ENCODE results near the gene CDC14A. TPM values are rescaled to one million over a fixed set of nuclear protein-coding genes. Genes with fewer than 3 reads are reported as not detected.
"Not testable (repeated sequence)": the region's sequence is repeated elsewhere in the genome, so short reads cannot be mapped to it uniquely, and the experiment has no call there.

CDC14A gene
- total RNA-seq, 1 donor from 2014 or later: 12.8 TPM

- no peak for DNase-seq
Observed at GRCh38 chr1:100404821-100405220, 52.5 kb downstream of the CDC14A start.

- not testable (repeated sequence) for DNase-seq
Observed at GRCh38 chr1:100405902-100406301, 53.6 kb downstream of the CDC14A start.

GRCh38 chr1:100407390-100407789 is 55.1 kb downstream of the CDC14A start:
- not testable (repeated sequence) for DNase-seq

GRCh38 chr1:100411019-100411418 is 58.7 kb downstream of the CDC14A start:
- no peak for DNase-seq

- no peak for DNase-seq
Observed at GRCh38 chr1:100411574-100411973, 59.3 kb downstream of the CDC14A start.

GRCh38 chr1:100413035-100413434 is 60.7 kb downstream of the CDC14A start:
- no peak for DNase-seq

- DNase-seq: peak; percentile 22
Observed at GRCh38 chr1:100414693-100415497, 62.6 kb downstream of the CDC14A start.

GRCh38 chr1:100415498-100415778 is 63.1 kb downstream of the CDC14A start:
- peak; percentile 10 for DNase-seq

- no peak for DNase-seq
Observed at GRCh38 chr1:100419072-100419471, 66.8 kb downstream of the CDC14A start.

GRCh38 chr1:100422065-100422464 is 69.8 kb downstream of the CDC14A start:
- no peak for DNase-seq

GRCh38 chr1:100423832-100424337 is 71.6 kb downstream of the CDC14A start:
- no peak for DNase-seq

- DNase-seq: no peak
Observed at GRCh38 chr1:100428160-100428559, 75.9 kb downstream of the CDC14A start.

- no peak for DNase-seq
Observed at GRCh38 chr1:100430325-100430756, 78.0 kb downstream of the CDC14A start.

GRCh38 chr1:100431954-100432353 is 79.6 kb downstream of the CDC14A start:
- no peak for DNase-seq

GRCh38 chr1:100433563-100433962 is 81.3 kb downstream of the CDC14A start:
- no peak for DNase-seq

GRCh38 chr1:100434831-100435230 is 82.5 kb downstream of the CDC14A start:
- DNase-seq: no peak

- no peak for DNase-seq
Observed at GRCh38 chr1:100438375-100438774, 86.1 kb downstream of the CDC14A start.

GRCh38 chr1:100438789-100439188 is 86.5 kb downstream of the CDC14A start:
- DNase-seq: no peak

- no peak for DNase-seq
Observed at GRCh38 chr1:100440075-100440809, 87.9 kb downstream of the CDC14A start.

GRCh38 chr1:100441146-100441545 is 88.8 kb downstream of the CDC14A start:
- no peak for DNase-seq

- DNase-seq: no peak
Observed at GRCh38 chr1:100441651-100442050, 89.3 kb downstream of the CDC14A start.

- DNase-seq: no peak
Observed at GRCh38 chr1:100443811-100444571, 91.7 kb downstream of the CDC14A start.

GRCh38 chr1:100445565-100445964 is 93.3 kb downstream of the CDC14A start:
- DNase-seq: no peak
